Fibroblast of mammary gland (primary cell): ENCODE measurements around the gene FYCO1.

Source experiments
- DNase-seq: peaks from one replicate; pipeline ENCODE4 v3.0.0-alpha.2; 2010; ENCODE audit warnings: low read depth
- H3K4me3 ChIP-seq: 2 replicates; pipeline ENCODE4 v1.5.1; 2011; ENCODE audit warnings: low read depth, mild to moderate bottlenecking, low read length, moderate library complexity; ENCODE audit not compliant: control insufficient read depth
- CTCF ChIP-seq: conservative IDR thresholded peaks from 2 replicates; pipeline ENCODE4 v1.5.1; 2011; ENCODE audit warnings: low read depth, low read length, inconsistent platforms; ENCODE audit not compliant: control insufficient read depth, insufficient read depth

FYCO1 gene

GRCh38 chr3:45922950-45923590, 72.6 kb downstream of the FYCO1 start:
- DNase-seq = no peak
- no peak for TF ChIP-seq CTCF
- no peak overlapping the region for H3K4me3 ChIP-seq

GRCh38 chr3:45922039-45922326, 73.6 kb downstream of the FYCO1 start:
- no peak for TF ChIP-seq CTCF
- H3K4me3 ChIP-seq = no peak overlapping the region
- no peak for DNase-seq

- DNase-seq = no peak
- TF ChIP-seq CTCF = no peak
- no peak overlapping the region for H3K4me3 ChIP-seq
These were observed 74.2 kb downstream of the FYCO1 start for GRCh38 chr3:45921158-45922038.

- TF ChIP-seq CTCF = no peak
- no peak for DNase-seq
- no peak overlapping the region for H3K4me3 ChIP-seq
These were observed 78.3 kb downstream of the FYCO1 start for GRCh38 chr3:45917146-45917898.

- no peak for TF ChIP-seq CTCF
- no peak overlapping the region for H3K4me3 ChIP-seq
These were observed 79.9 kb downstream of the FYCO1 start for GRCh38 chr3:45915518-45916231.

GRCh38 chr3:45915059-45915439, 80.6 kb downstream of the FYCO1 start:
- no peak for TF ChIP-seq CTCF
- no peak for DNase-seq
- H3K4me3 ChIP-seq = no peak overlapping the region

More at GRCh38 chr3:45915518-45916231, 79.9 kb downstream of the FYCO1 start:
- DNase-seq = peak; percentile 94
